ENCODE data around the gene IL13RA2. TPM values are rescaled to one million over a fixed set of nuclear protein-coding genes. Genes with fewer than 3 reads are reported as not detected.

The IL13RA2 gene
- total RNA-seq, 1 donor from 2014 or later, result not detected

GRCh38 chrX:114985967-114986592, 31.3 kb downstream of the IL13RA2 start:
- H3K36me3 ChIP-seq, result no peaks in the 10 kb centered on the region
- intact Hi-C loops (cut with DNase I), result no loop called here
- no peak overlapping the region for H3K27ac ChIP-seq
- no peaks in the 10 kb centered on the region for H3K27me3 ChIP-seq
- no peak overlapping the region for H3K4me3 ChIP-seq
- DNase-seq (no peak), ATAC-seq (no peak)
- no peaks in the 10 kb centered on the region for H3K9me3 ChIP-seq
- no peaks in the 10 kb centered on the region for H3K4me1 ChIP-seq
- TF ChIP-seq, protein P1, sequence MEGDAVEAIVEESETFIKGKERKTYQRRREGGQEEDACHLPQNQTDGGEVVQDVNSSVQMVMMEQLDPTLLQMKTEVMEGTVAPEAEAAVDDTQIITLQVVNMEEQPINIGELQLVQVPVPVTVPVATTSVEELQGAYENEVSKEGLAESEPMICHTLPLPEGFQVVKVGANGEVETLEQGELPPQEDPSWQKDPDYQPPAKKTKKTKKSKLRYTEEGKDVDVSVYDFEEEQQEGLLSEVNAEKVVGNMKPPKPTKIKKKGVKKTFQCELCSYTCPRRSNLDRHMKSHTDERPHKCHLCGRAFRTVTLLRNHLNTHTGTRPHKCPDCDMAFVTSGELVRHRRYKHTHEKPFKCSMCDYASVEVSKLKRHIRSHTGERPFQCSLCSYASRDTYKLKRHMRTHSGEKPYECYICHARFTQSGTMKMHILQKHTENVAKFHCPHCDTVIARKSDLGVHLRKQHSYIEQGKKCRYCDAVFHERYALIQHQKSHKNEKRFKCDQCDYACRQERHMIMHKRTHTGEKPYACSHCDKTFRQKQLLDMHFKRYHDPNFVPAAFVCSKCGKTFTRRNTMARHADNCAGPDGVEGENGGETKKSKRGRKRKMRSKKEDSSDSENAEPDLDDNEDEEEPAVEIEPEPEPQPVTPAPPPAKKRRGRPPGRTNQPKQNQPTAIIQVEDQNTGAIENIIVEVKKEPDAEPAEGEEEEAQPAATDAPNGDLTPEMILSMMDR (IDR thresholded peaks at IDR 0.05), result no peak

DNA sequence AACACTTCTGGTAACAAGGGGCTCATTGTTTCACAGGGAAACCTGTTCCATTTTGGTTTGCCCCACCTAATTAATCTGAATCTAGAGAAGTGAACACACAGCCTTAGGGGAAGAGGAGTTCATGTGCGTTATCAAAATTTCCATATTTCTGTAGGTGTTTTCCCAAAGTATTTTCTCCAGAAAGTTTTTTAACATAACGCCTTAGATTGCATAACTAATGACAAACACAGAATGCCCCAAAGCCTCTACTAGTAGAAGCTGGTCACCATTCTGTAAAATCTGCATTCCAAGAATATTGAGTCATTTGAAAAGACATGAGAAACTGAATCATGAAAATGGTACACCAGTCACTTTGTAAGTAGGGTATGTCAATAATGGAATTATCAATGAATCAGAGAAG, 41.1 kb downstream of the IL13RA2 start:
- H3K27ac ChIP-seq, result no peak overlapping the region
- H3K4me3 ChIP-seq, result no peak overlapping the region
- H3K4me1 ChIP-seq, result no peaks in the 10 kb centered on the region
- H3K9me3 ChIP-seq, result no peaks in the 10 kb centered on the region
- TF ChIP-seq, protein P1 (IDR thresholded peaks at IDR 0.05), result no peak
- intact Hi-C loops (cut with DNase I), result no loop called here
- ATAC-seq (no peak), DNase-seq (no peak)
- H3K36me3 ChIP-seq, result no peaks in the 10 kb centered on the region
- H3K27me3 ChIP-seq, result no peaks in the 10 kb centered on the region

DNA sequence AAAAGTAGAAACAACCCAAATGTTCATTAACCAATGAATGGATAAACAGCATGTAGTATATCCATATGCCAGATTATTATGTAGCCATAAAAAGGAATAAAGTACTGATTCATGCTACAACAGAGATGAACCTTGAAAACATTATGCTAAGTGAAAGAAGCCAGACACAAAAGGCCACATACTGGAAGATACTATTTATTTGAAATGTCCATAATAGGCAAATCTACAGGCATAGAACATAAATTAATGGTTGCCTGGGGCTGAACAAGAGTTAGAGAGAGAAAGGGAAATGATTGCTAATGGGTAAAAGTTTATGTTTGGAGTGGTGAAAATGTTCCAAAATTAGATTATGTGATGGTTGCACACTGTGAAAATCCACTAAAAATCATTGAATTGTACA, 44.4 kb downstream of the IL13RA2 start:
- TF ChIP-seq, protein P1 (IDR thresholded peaks at IDR 0.05), result no peak
- H3K4me1 ChIP-seq, result no peaks in the 10 kb centered on the region
- no peaks in the 10 kb centered on the region for H3K27me3 ChIP-seq
- intact Hi-C loops (cut with DNase I), result no loop called here
- no peak for ATAC-seq
- H3K27ac ChIP-seq, result no peak overlapping the region
- no peak for DNase-seq
- no peaks in the 10 kb centered on the region for H3K9me3 ChIP-seq
- H3K4me3 ChIP-seq, result no peak overlapping the region
- H3K36me3 ChIP-seq, result no peaks in the 10 kb centered on the region

DNA sequence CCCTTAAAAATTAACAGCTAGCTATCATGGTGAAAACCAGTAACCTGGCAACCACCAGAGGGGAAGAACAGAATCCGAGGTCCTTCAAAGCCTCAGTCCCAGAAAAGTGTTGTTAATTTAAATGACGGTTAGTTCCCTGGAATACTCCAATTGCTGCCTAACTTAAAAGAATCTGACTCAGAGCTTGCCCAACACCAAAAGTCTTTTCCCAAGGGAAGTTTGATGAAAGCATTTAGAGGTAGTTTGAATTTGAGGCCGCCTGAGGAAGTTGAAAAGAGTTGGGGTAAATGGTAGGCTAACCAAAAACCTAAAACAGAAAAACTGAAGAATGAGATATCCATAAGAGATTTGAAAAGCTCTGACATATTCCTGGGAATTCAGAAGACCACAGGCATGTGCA, 46.6 kb downstream of the IL13RA2 start:
- DNase-seq, result no peak
- no peak overlapping the region for H3K4me3 ChIP-seq
- intact Hi-C loops (cut with DNase I), result no loop called here
- ATAC-seq, result no peak
- H3K4me1 ChIP-seq, result no peaks in the 10 kb centered on the region
- TF ChIP-seq, protein P1 (IDR thresholded peaks at IDR 0.05), result no peak
- H3K27me3 ChIP-seq, result no peaks in the 10 kb centered on the region
- no peaks in the 10 kb centered on the region for H3K9me3 ChIP-seq
- H3K36me3 ChIP-seq, result no peaks in the 10 kb centered on the region
- H3K27ac ChIP-seq, result no peak overlapping the region

DNA sequence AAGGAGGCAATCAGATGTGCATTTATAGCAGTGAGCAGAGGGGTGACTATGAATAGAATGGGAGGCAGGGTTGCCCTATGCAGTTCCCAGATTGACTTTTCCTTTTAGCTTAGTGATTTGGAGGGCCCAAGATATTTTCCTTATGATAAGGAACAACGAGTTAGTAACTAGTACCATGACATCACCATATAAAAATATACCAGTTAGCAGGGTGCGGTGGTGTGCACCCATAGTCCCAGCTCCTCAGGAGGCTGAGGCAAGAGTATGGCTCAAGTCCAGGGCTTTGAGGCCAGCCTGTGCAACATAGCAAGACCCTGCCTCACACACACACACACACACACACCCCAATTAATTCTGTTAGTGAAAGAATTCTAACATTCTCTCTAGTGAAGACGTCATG, 53.0 kb downstream of the IL13RA2 start:
- ATAC-seq (no peak), DNase-seq (no peak)
- Histone ChIP-seq H3K4me3 (no peak overlapping the region), H3K27me3 (no peaks in the 10 kb centered on the region), H3K4me1 (no peaks in the 10 kb centered on the region), H3K27ac (no peak overlapping the region), H3K36me3 (no peaks in the 10 kb centered on the region), H3K9me3 (no peaks in the 10 kb centered on the region)
- TF ChIP-seq, protein P1 (IDR thresholded peaks at IDR 0.05), result no peak
- intact Hi-C loops (cut with DNase I), result no loop called here

DNA sequence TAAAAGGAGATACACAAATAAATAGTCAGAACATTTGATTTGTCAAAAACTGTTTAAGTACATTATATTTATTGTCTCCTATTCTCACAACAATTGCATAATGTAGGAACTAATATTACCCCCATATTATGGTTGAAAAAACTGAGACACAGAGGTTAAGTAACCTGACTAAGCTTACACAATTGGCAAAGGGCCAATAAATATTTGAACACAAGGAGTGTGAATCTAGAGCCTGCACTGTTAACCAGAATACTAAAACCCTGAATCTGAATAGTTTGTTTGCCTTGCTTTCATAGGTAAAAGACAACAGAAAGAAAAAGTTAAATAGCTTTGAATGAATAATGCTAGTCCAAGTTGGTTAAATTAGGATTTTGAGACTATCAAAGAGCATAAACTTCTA, 55.2 kb downstream of the IL13RA2 start:
- Histone ChIP-seq H3K9me3 (no peaks in the 10 kb centered on the region), H3K27me3 (no peaks in the 10 kb centered on the region), H3K36me3 (no peaks in the 10 kb centered on the region), H3K27ac (no peak overlapping the region), H3K4me3 (no peak overlapping the region), H3K4me1 (no peaks in the 10 kb centered on the region)
- intact Hi-C loops (cut with DNase I), result no loop called here
- no peak for ATAC-seq
- TF ChIP-seq, protein P1 (IDR thresholded peaks at IDR 0.05), result no peak
- DNase-seq, result no peak

Data from upper lobe of right lung (tissue), 1 donor.